Thyroid gland (tissue), 4 donors: ENCODE results near the gene FAM180B.

Experiments
- POLR2A ChIP-seq, 2 donors: fragments of 450-650 bp; IDR thresholded peaks; one replicate each; pipeline ENCODE4 v1.6.1; 2017; ENCODE audit warnings: antibody characterized with exemption in 2 of 2, mild to moderate bottlenecking in 2 of 2, moderate library complexity in 1 of 2
- TF ChIP-seq, protein P1 (sequence below), 6 experiments: fragments of 200-600 bp in 3 of 6; fragments of 450-650 bp in 3 of 6; sonication (generic) in 3 of 6; IDR thresholded peaks; one replicate each; pipeline ENCODE4 v1.5.1; 2016 to 2019; ENCODE audit warnings: antibody characterized with exemption in 6 of 6, mild to moderate bottlenecking in 2 of 6, inconsistent platforms in 1 of 6, moderate library complexity in 1 of 6

DNA sequence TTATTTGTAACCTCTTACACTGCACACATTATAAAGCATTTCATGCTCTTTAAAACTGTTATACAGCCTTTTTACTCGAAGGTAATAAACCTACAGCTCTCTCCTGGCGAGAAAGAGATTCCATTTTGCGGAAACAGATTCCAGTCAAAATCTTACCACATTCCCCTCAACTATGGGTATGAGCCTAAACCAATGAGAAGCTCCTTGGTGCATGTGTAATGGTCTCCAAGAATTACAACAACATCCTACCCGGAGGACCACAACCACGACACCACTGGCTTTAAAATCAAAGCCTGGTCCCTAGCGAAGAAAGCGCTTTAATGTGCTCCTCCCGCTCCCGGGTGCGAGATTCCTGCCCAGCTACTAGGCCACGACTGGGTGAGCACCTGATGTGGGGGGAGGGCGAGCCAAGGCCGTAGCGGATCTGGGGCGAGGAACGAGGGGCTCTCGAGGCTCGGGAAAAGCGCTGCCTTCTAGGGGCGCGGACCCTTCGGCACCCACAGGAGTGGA, 34.4 kb upstream of the FAM180B start:
- TF ChIP-seq, protein P1, sequence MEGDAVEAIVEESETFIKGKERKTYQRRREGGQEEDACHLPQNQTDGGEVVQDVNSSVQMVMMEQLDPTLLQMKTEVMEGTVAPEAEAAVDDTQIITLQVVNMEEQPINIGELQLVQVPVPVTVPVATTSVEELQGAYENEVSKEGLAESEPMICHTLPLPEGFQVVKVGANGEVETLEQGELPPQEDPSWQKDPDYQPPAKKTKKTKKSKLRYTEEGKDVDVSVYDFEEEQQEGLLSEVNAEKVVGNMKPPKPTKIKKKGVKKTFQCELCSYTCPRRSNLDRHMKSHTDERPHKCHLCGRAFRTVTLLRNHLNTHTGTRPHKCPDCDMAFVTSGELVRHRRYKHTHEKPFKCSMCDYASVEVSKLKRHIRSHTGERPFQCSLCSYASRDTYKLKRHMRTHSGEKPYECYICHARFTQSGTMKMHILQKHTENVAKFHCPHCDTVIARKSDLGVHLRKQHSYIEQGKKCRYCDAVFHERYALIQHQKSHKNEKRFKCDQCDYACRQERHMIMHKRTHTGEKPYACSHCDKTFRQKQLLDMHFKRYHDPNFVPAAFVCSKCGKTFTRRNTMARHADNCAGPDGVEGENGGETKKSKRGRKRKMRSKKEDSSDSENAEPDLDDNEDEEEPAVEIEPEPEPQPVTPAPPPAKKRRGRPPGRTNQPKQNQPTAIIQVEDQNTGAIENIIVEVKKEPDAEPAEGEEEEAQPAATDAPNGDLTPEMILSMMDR (IDR thresholded peaks at IDR 0.05): no peak
- no peak for TF ChIP-seq POLR2A (IDR thresholded peaks at IDR 0.05)
